IPS-15b (cell line): ENCODE measurements around the gene FBXW12.

Source experiments
- H3K27me3 ChIP-seq: one replicate; pipeline ENCODE4 v1.6.1; 2013; ENCODE audit warnings: low read length; ENCODE audit not compliant: control insufficient read depth, insufficient read depth
- H3K36me3 ChIP-seq: one replicate; pipeline ENCODE4 v1.6.1; 2013; ENCODE audit warnings: low read length; ENCODE audit not compliant: control insufficient read depth, insufficient read depth
- H3K4me1 ChIP-seq: one replicate; pipeline ENCODE4 v1.6.1; 2013; ENCODE audit warnings: mild to moderate bottlenecking, low read length; ENCODE audit not compliant: control insufficient read depth, insufficient read depth
- H3K4me3 ChIP-seq: one replicate; pipeline ENCODE4 v1.5.1; 2013; ENCODE audit warnings: low read depth, low read length
- H3K9ac ChIP-seq: one replicate; pipeline ENCODE4 v1.6.1; 2013; ENCODE audit warnings: low read depth, mild to moderate bottlenecking, low read length
- H3K9me3 ChIP-seq: one replicate; pipeline ENCODE4 v1.6.1; 2013; ENCODE audit warnings: mild to moderate bottlenecking, low read length; ENCODE audit not compliant: control insufficient read depth, insufficient read depth

FBXW12 gene

GRCh38 chr3:48411041-48411588 is 39.1 kb downstream of the FBXW12 start:
- Histone ChIP-seq H3K36me3 (peaks cover 92% of the 10 kb centered on the region), H3K4me3 (no peak overlapping the region), H3K9ac (no peak overlapping the region), H3K27me3 (no peaks in the 10 kb centered on the region), H3K9me3 (no peaks in the 10 kb centered on the region), H3K4me1 (no peaks in the 10 kb centered on the region)

GRCh38 chr3:48411606-48412374 is 39.8 kb downstream of the FBXW12 start:
- peaks cover 91% of the 10 kb centered on the region for H3K36me3 ChIP-seq
- no peak overlapping the region for H3K4me3 ChIP-seq
- no peaks in the 10 kb centered on the region for H3K27me3 ChIP-seq
- no peaks in the 10 kb centered on the region for H3K4me1 ChIP-seq
- H3K9ac ChIP-seq = no peak overlapping the region
- no peaks in the 10 kb centered on the region for H3K9me3 ChIP-seq

- no peaks in the 10 kb centered on the region for H3K27me3 ChIP-seq
- H3K9me3 ChIP-seq = no peaks in the 10 kb centered on the region
- H3K4me3 ChIP-seq = no peak overlapping the region
- H3K9ac ChIP-seq = no peak overlapping the region
- no peaks in the 10 kb centered on the region for H3K4me1 ChIP-seq
- H3K36me3 ChIP-seq = peaks cover 92% of the 10 kb centered on the region
Observed at GRCh38 chr3:48412375-48413001, 40.5 kb downstream of the FBXW12 start.

- Histone ChIP-seq H3K27me3 (no peaks in the 10 kb centered on the region), H3K9ac (no peak overlapping the region), H3K4me1 (no peaks in the 10 kb centered on the region), H3K9me3 (no peaks in the 10 kb centered on the region), H3K4me3 (no peak overlapping the region), H3K36me3 (peaks cover 97% of the 10 kb centered on the region)
Observed at GRCh38 chr3:48413086-48413485, 41.1 kb downstream of the FBXW12 start.

- H3K9me3 ChIP-seq = no peaks in the 10 kb centered on the region
- no peaks in the 10 kb centered on the region for H3K27me3 ChIP-seq
- H3K4me3 ChIP-seq = no peak overlapping the region
- H3K36me3 ChIP-seq = peaks cover 97% of the 10 kb centered on the region
- no peak overlapping the region for H3K9ac ChIP-seq
- H3K4me1 ChIP-seq = no peaks in the 10 kb centered on the region
Observed at GRCh38 chr3:48413611-48414010, 41.6 kb downstream of the FBXW12 start.

GRCh38 chr3:48414376-48415250 is 42.6 kb downstream of the FBXW12 start:
- Histone ChIP-seq H3K36me3 (peaks cover 97% of the 10 kb centered on the region), H3K4me3 (no peak overlapping the region), H3K27me3 (no peaks in the 10 kb centered on the region), H3K9ac (no peak overlapping the region), H3K4me1 (no peaks in the 10 kb centered on the region), H3K9me3 (no peaks in the 10 kb centered on the region)

GRCh38 chr3:48415251-48415953 is 43.4 kb downstream of the FBXW12 start:
- Histone ChIP-seq H3K36me3 (peaks cover 92% of the 10 kb centered on the region), H3K27me3 (no peaks in the 10 kb centered on the region)

GRCh38 chr3:48416091-48416505 is 44.1 kb downstream of the FBXW12 start:
- H3K36me3 ChIP-seq = peaks cover 89% of the 10 kb centered on the region
- no peaks in the 10 kb centered on the region for H3K9me3 ChIP-seq
- H3K4me1 ChIP-seq = no peaks in the 10 kb centered on the region
- no peak overlapping the region for H3K4me3 ChIP-seq
- H3K27me3 ChIP-seq = no peaks in the 10 kb centered on the region
- H3K9ac ChIP-seq = no peak overlapping the region

More at GRCh38 chr3:48415251-48415953, 43.4 kb downstream of the FBXW12 start:
- no peak overlapping the region for H3K9ac ChIP-seq
- no peaks in the 10 kb centered on the region for H3K4me1 ChIP-seq
- no peaks in the 10 kb centered on the region for H3K9me3 ChIP-seq
- H3K4me3 ChIP-seq = no peak overlapping the region

GRCh38 chr3:48416546-48416945 is 44.5 kb downstream of the FBXW12 start:
- no peaks in the 10 kb centered on the region for H3K9me3 ChIP-seq
- H3K4me1 ChIP-seq = no peaks in the 10 kb centered on the region
- H3K36me3 ChIP-seq = peaks cover 85% of the 10 kb centered on the region
- H3K9ac ChIP-seq = no peak overlapping the region
- H3K4me3 ChIP-seq = no peak overlapping the region
- no peaks in the 10 kb centered on the region for H3K27me3 ChIP-seq

GRCh38 chr3:48417529-48418108 is 45.6 kb downstream of the FBXW12 start:
- Histone ChIP-seq H3K4me3 (no peak overlapping the region), H3K9me3 (no peaks in the 10 kb centered on the region), H3K27me3 (no peaks in the 10 kb centered on the region), H3K4me1 (no peaks in the 10 kb centered on the region), H3K36me3 (peaks cover 79% of the 10 kb centered on the region), H3K9ac (no peak overlapping the region)

GRCh38 chr3:48418140-48418539 is 46.1 kb downstream of the FBXW12 start:
- H3K4me3 ChIP-seq = no peak overlapping the region
- no peaks in the 10 kb centered on the region for H3K27me3 ChIP-seq
- H3K9ac ChIP-seq = no peak overlapping the region
- H3K4me1 ChIP-seq = no peaks in the 10 kb centered on the region
- H3K36me3 ChIP-seq = peaks cover 74% of the 10 kb centered on the region
- H3K9me3 ChIP-seq = no peaks in the 10 kb centered on the region
